ENCODE data around the gene SNX1. TPM values are rescaled to one million over a fixed set of nuclear protein-coding genes. Genes with fewer than 3 reads are reported as not detected.

Gene SNX1
- total and polyA plus RNA-seq, 10 of the 15 experiments (the other 5 are each of a cell fraction or from before 2014, with no cell fraction given), result 17.8 to 115 (median 96.3) TPM

DNA sequence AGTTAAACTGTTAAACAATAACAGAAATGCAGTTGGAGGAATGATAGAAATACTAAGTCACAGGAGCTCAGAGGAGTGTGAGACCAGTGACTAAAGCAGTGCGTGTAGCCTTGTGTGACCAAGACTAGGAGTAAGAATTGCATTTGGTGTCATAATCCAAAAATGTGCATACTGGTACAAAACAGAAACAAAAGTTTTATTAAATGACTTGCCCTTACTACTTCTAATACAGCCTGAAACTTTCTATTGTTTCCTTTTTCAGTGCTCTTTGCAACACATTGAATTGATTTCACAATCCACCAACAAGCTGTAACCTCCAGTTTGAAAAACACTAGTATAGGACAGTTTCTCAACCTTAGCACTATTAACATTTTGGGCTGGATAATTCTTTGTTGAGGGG lies 17.1 kb downstream of the SNX1 start:
- ChIA-PET SMC1A (ENCODE audit: uncharacterized antibody, unreplicated experiment) (interaction anchor here (1.3 kb wide), 1 partner anchor 9 kb away, joined by 5 read pairs; no protein-coding TSS in a partner anchor), RAD21 (ENCODE audit: unreplicated experiment) (interaction anchor here (0.8 to 1.0 kb wide), 2 partner anchors 22 to 40 kb away, joined by 3 read pairs; no protein-coding TSS in a partner anchor), POLR2A (interaction anchor here (0.7 kb wide), 1 partner anchor 884 kb away, joined by 3 read pairs; no protein-coding TSS in a partner anchor), CTCF (interaction anchor here (0.7 to 1.1 kb wide), 3 partner anchors 11 to 69 kb away, joined by 3 read pairs; no protein-coding TSS in a partner anchor)
- FAIRE-seq, result no peak
- no peaks in the 10 kb centered on the region for H3K27me3 ChIP-seq (replicated peaks in 1 of 2; ENCODE audit: control insufficient read depth in 2 of 2, insufficient read depth in 2 of 2, low read length in 1 of 2)
- no peak overlapping the region for H3K4me3 ChIP-seq
- TF ChIP-seq TBL1XR1 (IDR thresholded peaks at IDR 0.05; ENCODE audit: low read depth, low read length), result no peak
- TF ChIP-seq JUNB (IDR thresholded peaks at IDR 0.05), result 0 out of 2 replicates have a peak, but pooled peaks have one; percentile 16
- TF ChIP-seq WRNIP1 (IDR thresholded peaks at IDR 0.05; ENCODE audit: borderline replicate concordance, low read depth, low read length), result no peak
- TF ChIP-seq TCF12 (IDR thresholded peaks at IDR 0.05; ENCODE audit: low read depth, low read length), result no peak
- TF ChIP-seq, protein P1, sequence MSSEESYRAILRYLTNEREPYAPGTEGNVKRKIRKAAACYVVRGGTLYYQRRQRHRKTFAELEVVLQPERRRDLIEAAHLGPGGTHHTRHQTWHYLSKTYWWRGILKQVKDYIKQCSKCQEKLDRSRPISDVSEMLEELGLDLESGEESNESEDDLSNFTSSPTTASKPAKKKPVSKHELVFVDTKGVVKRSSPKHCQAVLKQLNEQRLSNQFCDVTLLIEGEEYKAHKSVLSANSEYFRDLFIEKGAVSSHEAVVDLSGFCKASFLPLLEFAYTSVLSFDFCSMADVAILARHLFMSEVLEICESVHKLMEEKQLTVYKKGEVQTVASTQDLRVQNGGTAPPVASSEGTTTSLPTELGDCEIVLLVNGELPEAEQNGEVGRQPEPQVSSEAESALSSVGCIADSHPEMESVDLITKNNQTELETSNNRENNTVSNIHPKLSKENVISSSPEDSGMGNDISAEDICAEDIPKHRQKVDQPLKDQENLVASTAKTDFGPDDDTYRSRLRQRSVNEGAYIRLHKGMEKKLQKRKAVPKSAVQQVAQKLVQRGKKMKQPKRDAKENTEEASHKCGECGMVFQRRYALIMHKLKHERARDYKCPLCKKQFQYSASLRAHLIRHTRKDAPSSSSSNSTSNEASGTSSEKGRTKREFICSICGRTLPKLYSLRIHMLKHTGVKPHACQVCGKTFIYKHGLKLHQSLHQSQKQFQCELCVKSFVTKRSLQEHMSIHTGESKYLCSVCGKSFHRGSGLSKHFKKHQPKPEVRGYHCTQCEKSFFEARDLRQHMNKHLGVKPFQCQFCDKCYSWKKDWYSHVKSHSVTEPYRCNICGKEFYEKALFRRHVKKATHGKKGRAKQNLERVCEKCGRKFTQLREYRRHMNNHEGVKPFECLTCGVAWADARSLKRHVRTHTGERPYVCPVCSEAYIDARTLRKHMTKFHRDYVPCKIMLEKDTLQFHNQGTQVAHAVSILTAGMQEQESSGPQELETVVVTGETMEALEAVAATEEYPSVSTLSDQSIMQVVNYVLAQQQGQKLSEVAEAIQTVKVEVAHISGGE (CRISPR knock-in tag; IDR thresholded peaks at IDR 0.05), result no peak
- no peak for TF ChIP-seq MEF2B (IDR thresholded peaks at IDR 0.05; ENCODE audit: partially characterized antibody, poor library complexity, severe bottlenecking)
- H3K36me3 ChIP-seq (ENCODE audit: control insufficient read depth in 2 of 2, insufficient read depth in 2 of 2, low read length in 1 of 2), result peaks cover 5 to 21% of the 10 kb centered on the region in 2 experiments
- in situ Hi-C loops (cut with MboI) (no loop called here), intact Hi-C loops (cut with micrococcal nuclease; ENCODE audit: unreplicated experiment) (no loop called here)
- no peak overlapping the region for H2AFZ ChIP-seq (ENCODE audit: control insufficient read depth, low read depth, low read length)
- H3K27ac ChIP-seq (ENCODE audit: control insufficient read depth, insufficient read depth), result peak overlapping the region; percentile 30; the same call in 1 of the 2 replicates
- H3K4me2 ChIP-seq (ENCODE audit: control insufficient read depth, insufficient read depth), result peak overlapping the region; percentile 41; the same call in 1 of the 2 replicates
- no peaks in the 10 kb centered on the region for H3K9me3 ChIP-seq (replicated peaks; ENCODE audit: control insufficient read depth, insufficient read depth, low read length)
- H3K9ac ChIP-seq (ENCODE audit: control insufficient read depth, insufficient read depth, low read length), result no peak overlapping the region
- peaks cover 26% of the 10 kb centered on the region for H3K4me1 ChIP-seq (ENCODE audit: control insufficient read depth, insufficient read depth, low read length)
- no peaks in the 10 kb centered on the region for H4K20me1 ChIP-seq (ENCODE audit: control insufficient read depth, insufficient read depth)
- H3K79me2 ChIP-seq (ENCODE audit: control insufficient read depth, insufficient read depth, low read length), result peaks cover 34% of the 10 kb centered on the region
- peak; percentile 44; the same call in 2 of the 3 replicates for ATAC-seq
- no peak for DNase-seq (ENCODE audit: low read depth, low spot score)
- WGBS (ENCODE audit: insufficient coverage, insufficient replicate concordance, low lambda C conversion rate, missing lambda C conversion rate), result 4% methylated on average over 1 of the region's 1 CpG
- no TSS peak for BruUV-seq (replicated peaks)

All from GM12878 (cell line).